HepG2 (cell line): Measurements from ENCODE around the gene RETREG2. TPM values are rescaled to one million over a fixed set of nuclear protein-coding genes. Genes with fewer than 3 reads are reported as not detected.
A peak's percentile ranks its signal among the peaks of the same experiment; 100 is the strongest.

Source experiments
- CENPT ChIP-seq: sonication (generic); formaldehyde crosslinking; IDR thresholded peaks from 2 replicates; pipeline ENCODE4 v1.8.0; 2022; ENCODE audit warnings: low read depth, mild to moderate bottlenecking, moderate library complexity, missing genetic modification reagents
- CSRNP2 ChIP-seq: sonication (generic); formaldehyde crosslinking; conservative IDR thresholded peaks from 2 replicates; pipeline ENCODE4 v1.8.0; 2022; ENCODE audit warnings: low read depth, missing genetic modification reagents
- FOXJ3 ChIP-seq: sonication (generic); formaldehyde crosslinking; IDR thresholded peaks from 2 replicates; pipeline ENCODE4 v1.4.0; 2020; ENCODE audit warnings: missing genetic modification reagents, mild to moderate bottlenecking, borderline replicate concordance
- HBP1 ChIP-seq: IDR thresholded peaks from 2 replicates; pipeline ENCODE4 v1.6.1; 2016; ENCODE audit warnings: low read depth, control low read depth
- HOMEZ ChIP-seq: IDR thresholded peaks from 2 replicates; pipeline ENCODE4 v1.6.1; 2016; ENCODE audit warnings: low read depth
- PRPF4 ChIP-seq: fragments of 200-400 bp; formaldehyde crosslinking; IDR thresholded peaks from 2 replicates; pipeline ENCODE4 v1.6.1; 2016; ENCODE audit warnings: low read length, low read depth; ENCODE audit not compliant: poor library complexity, severe bottlenecking
- ZNF33B ChIP-seq: sonication (generic); formaldehyde crosslinking; IDR thresholded peaks from 2 replicates; pipeline ENCODE4 v1.5.1; 2020; ENCODE audit warnings: mild to moderate bottlenecking, missing genetic modification reagents
- ZNF512B ChIP-seq: sonication (generic); formaldehyde crosslinking; IDR thresholded peaks from 2 replicates; pipeline ENCODE4 v1.5.1; 2020; ENCODE audit warnings: missing genetic modification reagents, mild to moderate bottlenecking, borderline replicate concordance
- ZNF646 ChIP-seq: sonication (generic); formaldehyde crosslinking; IDR thresholded peaks from 2 replicates; pipeline ENCODE4 v1.9.0; 2021; ENCODE audit warnings: mild to moderate bottlenecking, missing genetic modification reagents
- ZNF713 ChIP-seq: sonication (generic); formaldehyde crosslinking; IDR thresholded peaks from 2 replicates; pipeline ENCODE4 v1.4.0; 2020; ENCODE audit warnings: mild to moderate bottlenecking, missing genetic modification reagents
- ZNF746 ChIP-seq: sonication (generic); formaldehyde crosslinking; IDR thresholded peaks from 2 replicates; pipeline ENCODE4 v1.8.0; 2022; ENCODE audit warnings: mild to moderate bottlenecking, missing genetic modification reagents
- polyA plus RNA-seq, 8 experiments: library from polyadenylated mRNA; depleted of rRNA in 3 of 8; stranded (reverse) in 7 of 8; unstranded in 1 of 8; fragments of >200 nt; fragmentation: Illumina TruSeq in 4 of 8; extraction: Trizol in 4 of 8; gene quantifications; 2 replicates each; pipeline versions ENCODE4 v1.2.1 to v1.2.3, GENCODE V29; 2011 to 2016; ENCODE audit warnings: low read depth in 4 of 8, missing spikeins in 1 of 8, mixed read lengths in 1 of 8; ENCODE audit not compliant: insufficient read depth in 1 of 8
- total RNA-seq, 5 experiments: library from RNA; depleted of rRNA; stranded (reverse); fragments of >200 nt; fragmentation: Illumina TruSeq; extraction: Trizol; gene quantifications; 2 replicates each; pipeline ENCODE4 v1.2.3, GENCODE V29; 2016; ENCODE audit warnings: low read depth in 1 of 5

RETREG2 gene
- total and polyA plus RNA-seq, 2 of the 13 experiments (the other 11 are each of a cell fraction or from before 2014, with no cell fraction given), result 86.0 to 134 TPM

- peak; percentile 66 for TF ChIP-seq HBP1 (CRISPR knock-in tag)
- no peak for TF ChIP-seq CSRNP2 (CRISPR knock-in tag)
- TF ChIP-seq PRPF4, result no peak
- TF ChIP-seq ZNF33B (CRISPR knock-in tag), result peak; percentile 84; the same call in 1 of the 2 replicates
- TF ChIP-seq ZNF512B (CRISPR knock-in tag), result peak; percentile 93; the same call in 1 of the 2 replicates
- peak; percentile 58; the same call in 1 of the 2 replicates for TF ChIP-seq ZNF746 (CRISPR knock-in tag)
- TF ChIP-seq ZNF646 (CRISPR knock-in tag), result no peak
- TF ChIP-seq FOXJ3 (CRISPR knock-in tag), result 0 out of 2 replicates have a peak, but pooled peaks have one; percentile 4
- peak; percentile 49; the same call in 1 of the 2 replicates for TF ChIP-seq HOMEZ (CRISPR knock-in tag)
- TF ChIP-seq CENPT (CRISPR knock-in tag), result peak; percentile 78
- TF ChIP-seq ZNF713 (CRISPR knock-in tag), result no peak; the same call in 1 of the 2 replicates
Observed at GRCh38 chr2:219218732-219219701, 40.9 kb downstream of the RETREG2 start, which contains the start of gene ABCB6 (continued).
